ENCODE data around the gene ACTL6B.

The ACTL6B gene

DNA sequence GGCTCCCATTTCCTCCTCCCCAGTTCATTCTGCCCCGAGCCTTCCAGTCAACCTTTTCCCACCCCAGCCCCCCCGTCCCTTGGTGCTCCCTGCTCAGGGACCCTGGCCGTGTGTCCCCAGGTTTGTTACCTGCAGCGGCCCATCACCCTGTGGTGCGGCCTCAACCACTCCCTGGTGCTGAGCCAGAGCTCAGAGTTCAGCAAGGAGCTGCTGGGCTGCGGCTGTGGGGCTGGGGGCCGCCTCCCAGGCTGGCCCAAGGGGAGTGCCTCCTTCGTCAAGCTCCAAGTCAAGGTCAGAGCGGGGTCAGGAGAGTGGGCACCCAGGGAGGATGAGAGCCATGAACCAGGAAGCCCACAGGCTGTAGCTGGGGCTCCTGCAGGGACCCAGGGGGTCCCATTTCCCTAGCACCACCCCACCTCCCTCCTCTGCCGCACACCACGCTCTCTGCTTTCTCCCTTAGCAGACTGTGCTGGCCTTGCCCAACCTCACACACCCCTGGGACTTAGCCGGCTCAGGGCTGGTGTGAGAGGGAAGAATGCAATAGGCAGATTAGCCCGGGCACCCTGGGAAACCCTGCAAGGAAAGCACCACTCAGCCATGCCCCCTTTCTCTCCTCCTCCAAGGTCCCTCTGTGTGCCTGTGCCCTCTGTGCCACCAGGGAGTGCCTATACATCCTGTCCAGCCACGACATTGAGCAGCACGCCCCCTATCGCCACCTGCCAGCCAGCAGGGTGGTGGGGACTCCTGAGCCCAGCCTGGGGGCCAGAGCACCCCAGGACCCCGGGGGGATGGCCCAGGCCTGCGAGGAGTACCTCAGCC is 56.1 kb downstream of the ACTL6B start:
- no peak for DNase-seq (ENCODE audit: low read depth)

DNA sequence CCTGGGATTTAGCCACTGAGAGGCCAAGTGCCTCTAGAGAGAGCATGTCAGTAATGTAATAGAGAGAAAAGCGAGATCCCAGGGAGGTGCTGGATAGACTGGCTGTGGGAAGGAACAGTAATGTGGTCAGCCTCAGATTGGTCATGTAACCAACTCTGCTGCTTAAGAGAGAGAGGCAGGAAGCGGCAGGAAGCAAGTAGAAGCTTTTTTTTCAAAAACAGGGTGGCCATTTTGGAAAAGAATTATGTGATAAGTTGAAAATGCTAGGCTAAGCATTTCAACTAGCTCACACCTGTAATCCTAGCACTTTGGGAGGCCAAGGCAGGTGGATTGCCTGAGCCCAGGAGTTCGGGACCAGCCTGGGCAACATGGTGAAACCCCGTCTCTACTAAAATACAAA is 57.8 kb downstream of the ACTL6B start:
- DNase-seq (ENCODE audit: low read depth) = no peak

DNA sequence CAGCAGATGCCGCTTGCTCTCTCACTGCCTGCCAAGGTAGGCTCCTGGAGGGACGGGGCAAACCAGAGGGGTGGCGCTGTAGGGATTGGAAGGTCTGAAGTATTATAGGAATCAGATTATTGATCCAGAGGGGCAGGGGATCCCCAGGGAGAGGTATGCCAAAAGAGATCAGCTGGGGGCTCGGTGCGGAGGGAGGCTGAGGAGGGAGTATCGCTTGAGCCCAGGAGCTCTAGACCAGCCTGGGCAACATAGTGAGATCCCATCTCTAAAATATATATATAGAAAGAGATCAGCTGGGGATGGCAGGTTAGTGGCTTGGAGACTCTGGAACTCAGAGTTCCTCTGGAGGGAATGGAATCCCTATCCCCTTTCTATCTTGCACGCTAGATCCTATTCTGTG is 61.1 kb downstream of the ACTL6B start:
- no peak for DNase-seq (ENCODE audit: low read depth)
